Stimulated activated CD4-positive, alpha-beta T cell treated with anti-CD3 and anti-CD28 coated beads, TNF-alpha, amount 100 ng/mL, for 48 hours (primary cell): ENCODE data around the gene RPS6KA2.
"Not testable (repeated sequence)": the region's sequence is repeated elsewhere in the genome, so short reads cannot be mapped to it uniquely, and the experiment has no call there.

Experiments used
- DNase-seq, 3 donors: peaks; one replicate each; pipeline ENCODE4 v3.0.0-alpha.2; 2020; ENCODE audit warnings: low read depth in 3 of 3

The RPS6KA2 gene

DNA sequence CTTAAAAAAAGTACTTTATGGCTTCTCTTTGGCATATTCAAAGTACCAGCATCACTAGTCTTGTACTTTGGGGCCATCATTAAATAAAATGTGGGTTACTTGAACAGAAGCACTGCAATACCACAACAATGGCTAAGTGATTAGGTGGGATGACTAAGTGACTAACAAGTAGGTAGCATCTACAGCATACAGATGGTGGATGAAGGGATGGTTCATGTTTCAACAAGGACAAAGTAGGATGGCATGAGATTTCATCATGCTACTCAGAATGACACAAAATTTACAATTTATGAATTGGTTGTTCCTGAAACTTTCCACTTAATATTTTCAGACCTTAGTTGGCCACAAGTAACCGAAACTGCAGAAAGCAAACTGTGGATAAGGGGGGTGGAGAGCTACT, 252.0 kb downstream of the RPS6KA2 start:
- no peak for DNase-seq

DNA sequence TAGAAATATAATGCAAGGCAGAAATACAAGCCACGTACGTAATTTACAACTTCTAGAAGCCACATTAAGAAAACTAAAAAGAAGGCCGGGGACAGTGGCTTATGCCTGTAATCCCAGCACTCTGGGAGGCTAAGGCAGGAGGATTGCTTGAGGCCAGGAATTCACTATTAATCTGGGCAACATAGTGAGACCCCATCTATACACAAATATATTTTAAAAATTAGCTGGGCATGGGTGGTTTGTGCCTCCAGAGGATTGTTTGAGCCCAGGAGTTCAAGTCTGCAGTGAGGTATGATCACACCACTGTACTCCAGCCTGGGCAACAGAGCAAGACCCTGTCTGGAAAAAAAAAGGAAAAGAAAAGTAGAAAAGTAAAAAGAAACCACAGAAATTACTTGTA, 256.6 kb downstream of the RPS6KA2 start:
- no peak for DNase-seq

DNA sequence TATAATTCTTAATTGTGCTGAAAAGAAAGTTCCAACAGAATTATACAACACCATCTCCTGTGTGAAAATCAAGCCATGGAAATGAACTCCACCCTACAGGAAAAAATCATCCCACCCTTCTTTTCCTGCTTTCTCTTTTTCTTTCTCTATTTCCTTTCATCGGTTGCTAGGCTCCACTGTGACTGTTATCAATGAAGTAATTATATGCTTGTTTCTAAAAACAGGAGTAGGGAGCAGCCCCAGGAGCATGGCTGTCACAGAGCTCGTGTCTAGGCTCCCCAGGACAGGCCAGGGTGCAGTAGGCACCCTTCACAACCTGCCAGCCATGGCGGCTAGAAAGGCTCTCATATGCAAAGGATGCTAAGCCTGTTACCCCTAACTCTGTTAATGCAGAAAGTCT, 257.3 kb downstream of the RPS6KA2 start:
- DNase-seq = no peak

DNA sequence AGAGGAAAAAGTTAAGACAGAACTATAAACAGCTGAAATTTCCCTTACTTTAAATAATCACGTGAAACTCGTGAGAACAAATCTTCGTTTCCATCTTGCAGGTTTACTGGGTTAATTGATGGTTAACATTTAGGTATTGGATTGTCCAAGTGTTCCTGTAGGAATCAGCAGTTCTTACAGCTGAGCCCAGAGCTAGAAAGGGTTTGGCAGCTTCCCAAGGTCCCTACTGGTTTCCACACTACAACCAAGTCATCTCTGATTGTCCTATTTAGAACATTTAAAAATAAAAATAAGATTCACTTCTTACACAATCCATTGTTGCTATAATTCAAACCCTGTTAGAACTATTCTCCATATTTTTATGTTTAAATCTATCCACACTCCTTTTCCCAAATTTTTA, 260.1 kb downstream of the RPS6KA2 start:
- no peak for DNase-seq

DNA sequence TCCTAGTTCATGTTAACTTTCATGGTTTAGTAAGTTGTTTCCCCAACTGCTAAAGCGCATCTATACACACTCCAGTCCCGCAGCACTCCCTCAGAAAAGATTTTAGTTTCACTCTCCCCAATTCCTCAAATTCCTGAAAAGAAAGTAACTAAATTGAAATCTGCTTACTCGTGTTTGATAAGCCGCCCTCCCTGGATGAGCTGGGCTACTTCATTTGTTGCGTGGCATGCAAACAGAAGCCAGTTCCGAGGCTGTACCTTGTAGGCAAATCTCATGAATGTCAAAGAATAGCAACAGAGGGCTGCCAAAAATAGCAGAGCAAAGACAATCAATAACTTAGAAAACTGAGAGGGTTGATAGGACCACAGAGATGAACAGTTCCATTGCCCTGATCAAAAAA, 261.2 kb downstream of the RPS6KA2 start:
- no peak for DNase-seq

DNA sequence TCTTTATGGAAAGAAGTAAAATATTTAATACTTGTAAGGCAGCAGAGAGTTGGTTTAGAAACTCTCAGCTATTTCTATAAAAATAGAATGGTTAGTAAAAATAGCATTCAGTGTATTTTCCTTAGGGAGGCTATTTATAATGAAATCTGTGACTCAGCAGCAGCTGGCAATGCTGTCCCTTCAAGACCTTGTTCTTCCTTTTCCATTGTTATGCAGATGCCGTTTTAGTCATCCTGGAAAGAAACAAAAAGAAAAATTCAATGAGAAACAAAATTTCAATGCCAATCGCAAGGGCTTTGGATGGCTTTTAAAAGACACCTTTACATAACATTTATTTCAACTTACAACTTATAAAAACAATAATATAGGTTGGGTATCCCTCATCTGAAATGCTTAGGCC, 261.8 kb downstream of the RPS6KA2 start:
- DNase-seq = no peak

DNA sequence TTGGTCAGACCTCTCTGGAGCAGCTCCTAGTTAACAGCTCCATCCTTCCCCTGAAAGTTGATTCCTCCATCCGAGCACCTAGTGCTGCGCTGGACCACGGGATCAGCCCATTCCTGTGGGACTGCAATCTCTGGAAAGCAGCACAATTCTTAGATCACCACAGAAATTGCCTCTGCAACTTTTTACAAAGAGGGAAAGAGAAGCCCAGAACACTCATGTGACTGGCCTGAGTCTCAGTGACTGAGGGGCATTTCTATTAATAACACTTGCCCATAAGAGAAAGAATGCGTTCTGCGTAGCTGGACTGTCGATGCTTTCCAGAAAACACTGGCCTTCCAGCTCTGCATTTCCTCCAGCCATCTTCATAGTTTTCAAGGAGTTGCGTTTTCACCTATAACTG, 262.6 kb downstream of the RPS6KA2 start:
- DNase-seq = no peak

DNA sequence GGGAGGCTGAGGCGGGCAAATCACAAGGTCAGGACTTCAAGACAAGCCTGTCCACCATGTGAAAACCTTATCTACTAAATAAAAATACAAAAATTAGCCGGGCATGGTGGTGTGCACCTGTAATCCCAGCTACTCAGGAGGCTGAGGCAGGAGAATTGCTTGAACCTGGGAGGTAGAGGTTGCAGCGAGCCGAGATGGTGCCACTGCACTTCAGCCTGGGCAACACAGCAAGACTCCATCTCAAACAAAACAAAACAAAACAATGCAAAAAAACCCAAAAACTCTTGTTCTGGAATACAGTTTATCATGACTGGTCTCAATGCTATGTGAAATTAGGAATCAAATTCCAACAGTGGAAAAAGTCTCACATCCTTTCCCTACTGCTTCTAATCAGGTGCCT, 264.6 kb downstream of the RPS6KA2 start:
- DNase-seq = not testable (repeated sequence)

DNA sequence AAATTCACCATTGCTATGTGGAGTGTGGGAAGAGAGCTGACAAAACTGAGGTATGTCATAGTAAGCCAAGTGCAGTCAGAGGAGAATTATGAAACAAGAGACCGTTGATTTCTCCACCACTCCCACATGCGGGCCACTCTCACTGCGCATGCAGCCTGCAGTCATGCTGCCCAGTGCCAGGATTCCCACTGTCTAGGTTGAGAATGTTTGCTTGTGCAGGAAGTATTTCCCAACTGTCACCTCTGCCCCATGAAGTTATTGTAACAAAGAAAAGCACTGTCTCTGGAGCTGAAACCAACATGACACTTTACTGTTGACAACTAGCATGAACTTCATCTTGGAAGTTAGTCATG, 266.0 kb downstream of the RPS6KA2 start:
- no peak for DNase-seq

DNA sequence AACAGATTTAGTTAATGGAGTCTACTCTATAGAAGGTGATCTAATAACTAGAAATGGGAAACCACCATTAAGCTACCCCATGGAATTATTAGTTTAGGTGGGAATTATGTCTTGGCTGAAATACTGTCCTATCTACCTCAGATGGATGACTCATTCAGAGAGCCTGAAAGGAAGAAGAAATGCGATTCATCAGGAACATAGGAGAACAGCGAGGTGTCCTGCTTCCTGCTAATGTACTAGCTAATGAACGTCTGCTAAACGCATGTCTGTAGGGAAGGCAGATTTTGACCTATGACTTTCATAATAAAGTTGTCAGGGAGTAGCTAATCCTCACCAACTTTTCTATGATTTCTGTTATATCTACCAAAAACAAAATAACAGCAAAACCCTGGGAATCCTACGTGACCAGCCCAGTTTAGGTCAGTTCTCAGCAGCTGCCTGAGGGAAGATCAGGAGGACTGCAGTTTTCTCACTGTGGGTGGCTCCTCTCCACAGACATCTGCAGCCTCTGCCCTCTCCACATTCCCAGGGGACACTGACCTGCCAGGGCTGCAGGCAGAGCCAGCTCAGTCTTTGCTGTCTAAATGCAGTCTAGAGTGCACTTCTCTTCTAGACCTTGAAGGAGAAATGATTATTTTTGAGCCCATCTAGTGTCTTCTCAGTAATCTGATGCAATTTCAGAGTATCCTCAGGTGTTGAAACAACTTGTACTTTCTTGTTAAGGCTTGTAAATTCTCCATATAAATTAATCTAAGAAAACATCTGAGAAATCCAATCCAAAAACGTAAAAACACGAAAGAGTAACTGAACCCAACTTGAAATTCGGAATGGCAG, 266.6 kb downstream of the RPS6KA2 start:
- no peak for DNase-seq
